GM04504 (cell line): ENCODE results near the gene ADORA2B.
"Not testable (repeated sequence)": the region's sequence is repeated elsewhere in the genome, so short reads cannot be mapped to it uniquely, and the experiment has no call there.

Experiments
- DNase-seq: peaks from one replicate; pipeline ENCODE4 v3.0.0-alpha.2; 2012; ENCODE audit warnings: low read depth

The ADORA2B gene

DNA sequence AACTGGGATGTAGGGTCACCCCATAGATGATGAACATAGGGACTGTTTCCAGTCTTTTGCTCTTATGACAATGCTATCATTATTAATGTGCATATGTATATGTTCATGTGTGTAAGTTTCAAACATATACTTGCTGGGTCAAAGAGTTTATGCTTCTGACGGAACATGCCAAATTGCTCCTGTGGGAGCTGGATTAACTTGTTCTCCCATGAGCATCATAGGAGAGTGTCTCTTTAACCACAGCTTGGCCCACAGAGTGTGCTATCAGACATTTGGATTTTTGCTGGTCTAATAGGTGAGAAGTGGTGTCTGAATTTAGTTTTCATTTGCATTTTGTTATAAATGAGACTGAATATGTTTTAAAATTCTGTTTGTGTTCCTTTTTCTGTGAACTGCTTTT, 22.3 kb upstream of the ADORA2B start:
- no peak for DNase-seq

DNA sequence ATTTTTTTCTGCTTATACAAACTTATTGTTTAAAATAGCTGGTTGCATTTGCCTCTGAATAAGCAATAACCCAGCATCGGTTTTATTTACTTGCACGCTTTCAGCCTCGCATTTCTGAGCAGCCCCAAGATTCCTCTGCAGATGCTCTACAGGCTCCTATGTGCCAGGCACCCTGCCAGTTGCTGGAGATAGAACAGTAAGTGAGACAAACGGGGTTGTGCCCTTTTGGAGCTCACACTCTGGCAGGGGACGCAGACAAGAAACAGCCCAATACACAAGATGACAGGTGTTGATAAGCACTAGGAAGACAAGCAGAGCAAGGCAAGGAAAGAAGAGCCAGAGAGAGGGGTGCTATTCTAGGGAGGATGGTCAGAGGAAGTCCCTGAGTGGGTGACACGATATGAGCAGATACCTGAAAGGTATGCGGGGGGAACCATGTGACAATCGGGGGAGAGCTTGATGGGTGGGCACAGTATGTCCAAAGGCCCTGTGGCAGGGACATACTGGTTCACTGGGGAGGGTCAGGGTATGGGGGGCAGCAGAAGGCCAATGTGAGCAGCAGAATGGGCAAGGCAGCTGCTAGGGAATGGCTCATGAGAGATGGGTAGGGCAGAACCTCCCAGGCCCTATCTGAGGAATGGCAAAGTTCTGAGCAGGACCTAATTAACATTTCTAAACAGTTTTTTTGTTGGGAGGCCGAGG, 18.7 kb upstream of the ADORA2B start:
- no peak for DNase-seq

DNA sequence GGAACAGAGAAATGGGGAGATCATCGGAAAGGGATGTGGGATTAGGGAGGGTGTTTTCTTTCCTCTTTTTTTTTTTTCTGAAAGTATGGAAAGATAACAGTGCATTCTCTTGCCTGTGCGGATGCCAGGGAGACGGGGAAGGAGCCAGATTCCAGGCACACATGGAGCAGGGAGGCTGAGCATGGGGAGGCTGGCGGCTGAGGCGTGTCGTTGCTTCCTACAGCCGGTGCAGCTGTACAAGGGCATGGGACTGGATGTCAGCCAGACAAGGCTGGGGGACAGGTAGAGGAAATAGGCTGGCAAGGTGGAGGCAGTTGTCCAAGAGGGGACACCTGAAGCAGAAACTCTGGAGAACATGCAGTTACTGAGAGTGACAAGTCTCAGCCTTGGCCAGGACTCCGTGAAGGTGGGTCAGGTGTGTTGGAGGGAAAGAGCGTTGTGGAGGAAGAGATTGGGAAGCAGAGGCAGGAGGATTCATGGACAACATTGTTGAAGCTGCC, 16.6 kb upstream of the ADORA2B start:
- DNase-seq, result no peak

DNA sequence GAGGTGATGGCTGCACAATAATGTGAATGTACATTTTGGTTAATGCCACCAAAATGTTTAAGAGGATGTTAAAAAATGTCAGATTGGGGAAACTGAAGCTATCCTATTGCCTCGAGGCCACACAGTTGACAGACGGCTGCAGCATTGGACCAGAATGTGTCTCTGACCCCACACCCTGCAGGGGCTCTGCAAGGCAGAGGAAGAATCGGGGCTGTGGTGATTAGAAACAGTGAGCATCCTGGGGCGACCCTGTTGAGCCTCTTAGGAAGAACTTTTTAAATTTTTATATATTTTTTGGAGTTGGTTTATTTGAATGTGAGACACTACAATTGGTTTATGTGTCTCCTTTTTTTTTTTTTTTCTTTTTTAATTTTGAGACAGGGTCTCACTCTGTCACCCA, 15.0 kb upstream of the ADORA2B start:
- DNase-seq, result no peak

DNA sequence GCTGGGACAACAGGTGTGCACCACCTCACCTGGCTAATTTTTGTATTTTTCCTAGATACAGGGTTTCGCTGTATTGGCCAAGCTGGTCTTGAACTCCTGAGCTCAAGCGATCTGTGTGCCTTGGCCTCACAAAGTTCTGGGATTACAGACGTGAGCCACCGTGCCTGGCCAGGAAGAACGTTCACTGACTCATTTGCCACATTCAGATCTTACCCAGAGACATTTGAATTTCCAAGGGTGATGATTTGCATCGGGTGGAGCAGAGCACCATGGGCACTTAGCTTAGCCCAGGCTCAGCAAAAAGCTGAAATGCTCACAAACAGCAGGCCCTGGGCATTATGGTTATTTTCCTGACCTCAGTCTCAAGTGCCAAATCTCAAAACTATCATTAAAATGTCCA, 14.5 kb upstream of the ADORA2B start:
- no peak for DNase-seq

DNA sequence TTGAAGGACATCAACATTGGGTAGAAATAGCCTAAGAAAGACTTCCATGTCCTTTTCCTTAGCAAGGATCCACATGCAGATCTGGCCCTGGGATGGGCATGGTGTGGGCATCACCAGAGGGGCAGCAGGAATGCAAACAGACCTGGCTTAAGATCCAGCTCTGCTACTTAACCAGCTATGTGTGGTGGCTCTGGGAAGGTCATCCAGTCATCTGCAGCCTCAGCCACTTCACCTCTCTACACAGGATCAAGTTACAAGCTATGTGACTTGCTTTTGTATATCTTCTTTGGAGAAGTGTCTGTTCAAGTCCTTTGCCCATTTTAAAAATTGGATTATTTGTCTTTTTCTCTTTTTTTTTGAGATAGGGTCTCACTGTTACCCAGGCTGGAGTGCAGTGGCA, 13.5 kb upstream of the ADORA2B start:
- no peak for DNase-seq

DNA sequence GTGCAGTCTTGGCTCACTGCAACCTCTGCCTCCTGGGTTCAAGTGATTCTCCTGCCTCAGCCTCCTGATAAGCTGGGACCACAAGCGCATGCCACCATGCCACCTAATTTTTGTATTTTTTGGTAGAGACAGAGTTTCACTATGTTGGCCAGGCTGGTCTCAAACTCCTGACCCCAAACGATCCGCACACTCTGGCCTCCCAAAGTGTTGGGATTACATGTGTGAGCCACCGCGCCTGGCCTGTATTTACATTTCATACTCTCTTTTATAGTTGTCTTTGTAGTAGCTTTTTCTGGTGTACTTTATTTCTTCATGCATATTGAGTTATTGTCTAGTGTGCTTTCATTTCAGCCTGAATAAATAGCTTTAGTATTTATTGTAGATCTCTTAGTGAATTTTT, 10.1 kb upstream of the ADORA2B start:
- DNase-seq, result no peak

DNA sequence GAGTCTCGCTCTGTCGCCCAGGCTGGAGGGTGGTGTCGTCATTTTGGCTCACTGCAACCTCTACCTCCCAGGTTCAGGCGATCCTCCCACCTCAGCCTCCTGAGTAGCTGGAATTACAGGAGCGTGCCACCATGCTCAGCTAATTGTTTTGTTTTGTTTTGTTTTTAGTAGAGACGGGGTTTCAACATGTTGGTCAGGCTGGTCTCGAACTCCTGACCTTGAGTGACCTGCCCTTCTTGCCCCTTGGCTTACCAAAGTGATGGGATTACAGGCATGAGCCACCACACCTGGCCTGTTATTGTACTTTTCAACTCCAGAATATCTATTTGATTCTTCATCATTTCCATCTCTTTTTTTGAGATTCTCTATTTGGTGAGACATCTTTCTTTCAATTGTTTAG, 9.0 kb upstream of the ADORA2B start:
- no peak for DNase-seq

DNA sequence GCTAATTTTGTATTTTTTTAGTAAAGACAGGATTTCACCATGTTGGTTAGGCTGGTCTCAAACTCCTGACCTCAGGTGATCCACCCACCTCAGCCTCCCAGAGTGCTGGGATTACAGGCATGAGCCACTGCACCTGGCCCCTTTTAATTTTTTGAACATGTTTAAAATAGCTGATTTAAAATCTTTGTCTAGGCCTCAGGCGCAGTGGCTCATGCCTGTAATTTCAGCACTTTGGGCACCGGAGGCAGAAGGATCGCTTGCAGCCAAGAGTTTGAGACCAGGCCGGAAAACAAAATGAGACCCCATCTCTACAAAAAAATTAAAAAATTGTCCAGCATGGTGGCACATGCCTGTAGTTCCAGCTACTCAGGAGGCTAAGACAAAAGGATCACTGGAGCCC, 8.4 kb upstream of the ADORA2B start:
- DNase-seq, result not testable (repeated sequence)

DNA sequence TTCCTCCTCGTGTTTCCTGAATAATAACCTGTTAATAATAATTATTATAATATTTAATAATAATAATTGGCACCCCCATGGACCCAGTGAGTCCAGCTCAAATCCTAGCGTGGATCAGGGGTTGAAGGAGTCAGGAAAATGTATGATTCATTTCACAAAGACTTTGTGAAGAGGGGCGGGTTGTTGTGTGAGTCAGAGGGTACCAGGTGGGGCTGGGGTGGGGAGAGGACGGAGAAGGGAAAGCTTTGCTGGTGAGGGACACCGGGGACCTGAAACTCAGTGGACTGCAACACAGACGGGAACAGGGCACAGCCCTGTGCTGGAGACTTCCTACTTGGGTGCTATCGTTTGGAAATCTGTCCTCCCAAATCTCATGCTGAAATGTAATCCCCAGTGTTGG, 3.1 kb upstream of the ADORA2B start:
- DNase-seq, result no peak

DNA sequence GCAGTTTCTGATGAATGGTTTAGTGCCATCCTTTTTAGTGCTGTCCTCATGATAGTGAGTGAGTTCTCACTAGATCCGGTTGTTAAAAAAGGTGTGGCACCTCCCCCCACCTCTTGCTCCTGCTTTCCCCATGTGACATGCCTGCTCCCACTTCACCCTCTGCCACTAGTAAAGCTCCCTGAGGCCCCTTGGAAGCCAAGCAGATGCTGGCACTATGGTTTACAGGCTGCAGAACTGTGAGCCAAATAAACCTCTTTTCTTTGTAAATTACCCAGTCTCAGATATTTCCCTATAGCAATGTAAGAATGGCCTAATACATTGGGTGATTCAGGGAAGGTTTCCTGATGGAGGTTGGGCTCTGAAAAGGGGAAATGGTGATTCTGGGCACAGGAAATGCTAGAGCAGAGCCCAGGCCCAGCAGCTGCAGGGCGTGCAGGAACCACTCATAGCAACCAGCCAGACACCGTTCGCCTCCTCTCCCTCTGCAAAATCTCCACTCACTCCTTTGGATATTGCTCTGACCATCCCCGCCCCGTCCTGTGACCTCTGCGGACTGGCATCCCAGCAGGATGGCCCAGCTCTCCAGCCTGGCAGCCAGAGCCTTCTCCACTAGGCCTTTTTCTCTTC, 2.6 kb upstream of the ADORA2B start:
- DNase-seq, result no peak

DNA sequence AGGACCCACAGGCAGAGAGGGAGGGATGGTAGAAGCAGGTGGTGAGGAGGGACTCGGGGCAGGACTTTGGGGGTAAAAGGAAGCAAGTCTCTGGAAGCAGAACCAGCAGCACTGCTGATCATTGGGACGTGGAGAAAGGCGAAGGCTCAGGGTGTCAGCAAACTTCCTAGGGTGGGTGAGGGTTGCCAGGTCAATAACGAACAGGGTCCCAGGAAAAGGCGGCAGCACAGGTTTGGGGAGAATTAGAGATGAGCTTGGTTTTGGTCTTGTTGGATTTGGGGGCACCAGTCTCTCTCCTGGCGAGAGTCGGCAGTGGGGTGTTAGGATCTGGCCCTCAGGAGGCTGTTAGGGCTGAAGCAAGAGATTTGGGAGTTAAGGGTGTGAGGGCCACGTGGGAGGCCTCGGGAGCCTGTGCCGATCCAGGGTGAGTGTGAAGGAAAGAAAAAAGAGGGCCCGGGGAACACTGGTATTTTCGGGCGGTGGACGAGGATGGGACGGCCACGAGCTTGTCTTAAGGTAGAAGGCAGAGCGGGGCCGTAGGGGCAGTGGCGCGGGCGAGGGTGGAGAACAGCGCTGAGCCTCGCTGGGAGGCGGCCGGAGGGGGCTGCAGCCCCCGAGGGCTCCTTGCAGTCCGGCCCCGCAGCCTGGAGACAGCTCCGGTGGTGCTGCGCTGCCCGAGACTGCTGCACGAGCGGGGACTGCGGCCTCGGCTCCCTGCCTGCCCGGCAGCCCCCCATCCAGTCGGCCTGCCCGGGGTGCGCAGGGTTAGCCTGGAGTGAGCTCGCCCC, 765 bp upstream of the ADORA2B start:
- no peak for DNase-seq

DNA sequence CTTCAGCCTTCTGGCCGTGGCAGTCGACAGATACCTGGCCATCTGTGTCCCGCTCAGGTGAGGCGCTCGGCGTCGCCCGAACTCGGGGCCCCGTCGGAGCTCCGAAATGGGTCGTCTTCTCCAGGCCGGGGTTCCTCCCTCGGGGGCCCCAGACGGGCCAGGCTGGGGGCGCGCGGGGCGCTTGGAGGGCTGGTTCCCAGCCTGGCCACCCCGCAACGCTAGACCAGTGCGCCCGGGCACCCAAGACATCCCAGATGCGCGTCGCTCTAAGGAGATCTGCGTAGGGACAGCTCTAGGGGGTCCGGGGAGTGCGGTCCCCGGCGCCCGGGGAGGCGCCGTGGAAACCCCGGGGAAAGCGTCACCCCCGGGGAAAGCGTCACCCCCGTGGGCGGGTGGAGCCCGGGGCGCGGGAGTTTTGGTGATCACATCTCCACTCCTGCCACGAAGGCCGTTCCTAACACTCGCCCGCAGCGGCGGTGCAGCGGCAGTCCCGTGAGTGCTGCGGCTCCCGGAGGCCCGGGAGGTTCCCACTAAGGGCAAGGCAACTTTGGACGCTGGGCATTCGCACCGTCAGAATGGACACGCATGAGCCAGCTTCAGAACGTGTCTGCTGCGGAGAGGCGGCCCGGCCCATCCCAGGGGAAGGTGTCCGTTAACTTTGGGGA, 729 bp downstream of the ADORA2B start:
- DNase-seq, result no peak

DNA sequence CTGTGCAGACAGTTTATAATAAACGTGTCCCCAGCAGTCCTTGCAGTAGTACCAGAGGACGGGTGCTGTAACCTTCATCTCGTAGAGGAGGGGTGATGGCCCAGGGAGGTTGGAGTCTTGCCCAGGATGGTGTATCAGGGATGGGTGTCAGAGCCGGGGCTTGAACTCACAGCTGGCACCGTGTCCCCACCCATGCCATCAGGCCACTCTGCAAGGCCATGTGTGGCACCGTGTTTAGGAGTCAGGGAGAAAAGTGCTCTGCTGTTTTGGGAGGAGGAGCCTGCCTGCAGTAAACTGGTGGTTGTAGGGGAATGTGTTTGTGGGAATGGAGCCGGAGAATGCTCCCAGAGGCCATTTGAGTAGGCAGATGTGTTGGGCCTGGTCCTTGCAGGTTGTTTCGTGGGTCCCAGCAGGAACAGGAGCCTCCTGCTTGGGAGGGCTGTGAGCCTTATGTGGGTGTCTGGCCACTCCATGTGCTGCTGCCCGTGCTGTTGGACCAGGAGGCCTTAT, 1.7 kb downstream of the ADORA2B start:
- DNase-seq, result no peak

DNA sequence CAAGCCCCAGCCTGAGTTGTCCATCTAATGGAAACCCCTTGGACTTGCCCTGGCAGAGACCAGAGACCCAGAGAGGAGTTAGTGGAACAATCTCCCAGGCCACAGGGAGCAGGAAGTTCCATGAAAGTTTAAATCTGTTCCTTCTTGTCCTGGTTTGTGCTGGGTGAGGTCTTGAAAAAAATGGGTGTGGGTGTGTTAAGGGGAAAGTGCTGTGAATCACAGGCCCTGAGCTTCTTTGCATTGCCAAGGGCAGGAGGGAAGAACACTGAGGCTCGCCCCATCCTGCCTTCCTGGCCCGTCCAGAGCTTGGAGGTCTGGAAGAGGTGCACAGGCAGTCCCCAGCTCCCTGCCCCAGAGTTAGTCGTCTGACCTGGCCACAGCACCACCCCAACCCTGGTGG, 2.3 kb downstream of the ADORA2B start:
- DNase-seq, result no peak

DNA sequence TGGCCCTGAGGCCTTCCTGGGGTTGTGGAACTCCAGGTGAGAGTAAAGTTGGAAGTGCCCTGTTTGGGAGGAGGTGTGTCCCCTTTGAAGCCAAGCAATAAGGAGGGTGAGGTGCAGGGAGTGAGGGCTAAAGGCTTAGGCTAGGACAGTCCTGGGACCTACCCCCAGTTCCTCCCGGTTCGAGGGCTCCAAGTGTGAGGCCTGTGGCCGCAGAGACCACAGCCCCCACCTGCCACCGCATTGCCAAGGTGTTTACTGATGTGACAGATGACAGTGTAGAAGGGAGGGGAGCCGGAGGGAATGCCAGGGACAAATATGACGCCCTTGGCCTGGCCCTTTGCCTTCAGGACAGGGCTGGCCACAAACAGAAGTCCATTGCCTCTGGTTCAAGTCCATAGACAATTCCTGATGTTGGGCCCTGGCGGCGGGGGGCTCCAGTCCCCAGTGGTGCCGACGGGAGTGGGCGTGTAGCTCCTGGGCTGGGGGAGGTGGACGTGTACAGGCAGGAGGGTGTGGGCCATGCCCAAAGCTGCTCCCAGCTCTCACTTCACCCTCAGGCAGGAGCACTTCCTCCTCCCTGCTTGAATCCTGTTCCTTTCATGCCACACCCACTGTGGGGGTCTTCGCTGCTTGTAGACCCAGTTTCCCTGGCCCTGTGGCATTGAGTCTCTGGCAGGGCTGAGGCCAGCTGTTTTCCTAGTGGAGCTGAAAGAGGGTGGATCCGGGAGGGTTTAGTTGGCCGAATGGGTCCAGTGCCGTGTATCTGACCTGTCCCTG, 3.2 kb downstream of the ADORA2B start:
- no peak for DNase-seq

DNA sequence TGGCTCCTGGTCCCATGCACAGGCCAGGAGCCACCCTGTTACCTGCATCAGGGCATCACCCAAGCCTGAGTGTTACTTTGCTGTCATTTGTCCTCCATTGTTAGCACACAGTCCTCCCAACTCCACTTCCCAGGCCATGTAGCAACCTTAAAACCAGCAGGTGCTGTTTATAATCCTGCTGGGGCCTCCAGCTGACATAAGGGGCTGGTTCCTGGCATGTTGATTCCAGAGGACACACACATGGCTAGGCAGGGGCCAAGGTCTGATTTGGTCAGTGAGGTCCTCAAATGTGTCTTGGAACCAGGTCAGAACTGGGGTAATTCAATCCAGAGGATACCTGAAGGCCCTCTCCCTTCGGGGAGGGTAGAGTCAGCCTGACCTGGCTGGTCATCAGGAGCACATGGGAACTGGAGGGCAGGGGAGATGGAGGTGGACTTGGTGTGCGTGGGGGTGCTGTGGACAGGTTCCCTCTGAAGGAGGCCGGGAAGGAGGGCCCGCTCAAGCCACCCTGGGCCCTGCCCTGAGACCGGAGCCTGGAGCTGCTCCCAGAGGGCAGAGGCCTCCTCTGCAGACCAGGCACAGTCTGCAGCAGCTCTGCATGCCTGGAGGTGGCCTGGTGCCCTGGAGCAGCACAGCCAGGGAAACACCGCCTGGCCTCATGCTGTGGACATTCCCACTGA, 6.6 kb downstream of the ADORA2B start:
- no peak for DNase-seq

DNA sequence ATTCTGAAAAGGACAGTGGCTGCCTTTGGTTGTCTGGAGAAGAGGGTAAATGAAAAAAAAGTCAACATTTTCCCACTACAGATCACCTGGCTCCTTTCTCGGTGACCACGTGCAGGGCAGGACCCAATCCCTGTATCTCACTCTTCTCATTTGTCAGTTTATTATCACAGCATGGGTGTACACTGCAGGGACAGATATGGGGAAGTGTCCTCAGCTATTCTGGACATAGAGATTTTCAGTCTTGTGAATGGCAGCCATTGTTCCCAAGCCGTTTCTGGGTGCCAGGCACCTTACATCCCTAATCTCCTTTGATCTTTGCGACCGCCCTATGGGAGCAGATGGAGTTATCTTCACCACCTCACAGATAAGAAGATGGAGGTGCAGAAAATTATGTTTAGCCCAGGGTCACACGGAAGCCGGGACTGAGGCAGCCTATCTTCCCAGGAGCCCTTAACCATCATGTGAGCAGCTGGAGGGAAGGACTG, 7.2 kb downstream of the ADORA2B start:
- DNase-seq, result no peak

DNA sequence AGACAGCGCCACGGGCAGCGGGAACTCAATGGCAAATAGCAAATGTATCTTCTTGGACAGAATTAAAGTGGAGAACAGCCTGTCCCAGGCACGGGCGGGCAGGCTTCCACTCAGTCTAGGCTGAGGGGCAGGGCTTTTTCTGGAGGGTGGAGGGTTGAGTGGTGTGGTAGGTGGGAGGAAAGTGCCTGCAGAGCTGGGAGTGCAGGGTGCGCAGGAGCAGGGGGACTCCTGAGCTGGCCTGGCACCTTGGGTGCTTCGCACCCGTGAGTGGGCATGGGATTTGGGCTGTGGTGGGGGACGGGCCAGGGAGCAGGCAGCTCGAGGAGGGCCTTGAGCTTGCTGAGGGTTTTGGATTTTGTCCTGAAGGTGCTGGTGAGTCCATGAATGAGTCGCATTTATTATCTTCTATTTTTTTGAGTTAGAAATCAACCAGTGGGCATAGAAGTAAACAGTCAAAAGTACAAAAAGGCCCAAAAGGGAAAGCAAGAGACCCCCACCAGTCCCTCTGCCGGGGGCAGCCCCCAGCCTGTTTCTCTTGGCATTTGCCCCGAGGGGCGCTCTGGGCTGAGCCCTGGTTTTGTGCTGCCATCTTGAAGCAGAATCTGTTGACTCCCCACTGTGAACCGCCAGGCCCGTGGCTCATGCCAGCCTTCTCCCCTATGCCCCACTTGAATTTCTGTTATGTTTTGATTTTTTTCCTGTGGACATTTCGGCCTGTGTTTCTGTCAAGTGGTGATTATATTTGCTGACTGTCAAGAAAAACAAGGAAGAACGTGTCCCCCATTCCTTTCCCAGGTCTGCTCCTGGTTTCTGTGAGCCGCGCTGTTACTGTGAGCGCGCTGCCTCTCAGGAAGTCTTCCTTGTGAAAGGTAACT, 8.2 kb downstream of the ADORA2B start:
- no peak for DNase-seq

DNA sequence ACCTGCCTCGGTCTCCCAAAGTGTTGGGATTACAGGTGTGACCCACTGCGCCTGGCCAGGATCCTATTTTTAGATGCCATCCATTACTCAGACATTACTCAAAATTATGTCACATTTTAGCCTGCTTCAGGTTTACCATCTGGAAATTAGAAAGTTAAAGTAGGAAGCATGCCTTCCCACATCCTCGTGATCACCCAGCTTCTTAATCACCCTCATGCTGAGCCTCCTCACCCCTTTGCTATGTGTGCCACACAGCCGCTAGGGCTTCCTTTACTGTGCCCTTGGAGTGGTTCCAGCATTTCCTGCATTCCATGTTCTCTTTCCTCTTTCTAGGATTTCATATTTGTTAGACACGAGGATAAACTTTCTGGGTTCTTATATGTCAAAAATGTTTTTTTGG, 9.3 kb downstream of the ADORA2B start:
- DNase-seq, result peak; percentile 55
